HG02610 (cell line): ENCODE measurements around the gene GPRIN1.
A peak's percentile ranks its signal among the peaks of the same experiment; 100 is the strongest.

ENCODE experiments used
- ATAC-seq: cut with Tn5 transposase; IDR thresholded peaks from one replicate; pipeline ENCODE4 v1.9.1; 2021; ENCODE audit warnings: mild to moderate bottlenecking, moderate library complexity; ENCODE audit not compliant: unreplicated experiment

GPRIN1 gene

GRCh38 chr5:176625512-176625911 lies 15.6 kb upstream of the GPRIN1 start:
- no peak for ATAC-seq

- no peak for ATAC-seq
Measured at GRCh38 chr5:176624938-176625337, 15.0 kb upstream of the GPRIN1 start.

GRCh38 chr5:176624142-176624541 lies 14.2 kb upstream of the GPRIN1 start:
- no peak for ATAC-seq

GRCh38 chr5:176621661-176622079 lies 11.7 kb upstream of the GPRIN1 start:
- ATAC-seq = no peak

GRCh38 chr5:176620333-176620981 lies 10.5 kb upstream of the GPRIN1 start:
- ATAC-seq = no peak

- ATAC-seq = no peak
Measured at GRCh38 chr5:176619569-176620332, 9.8 kb upstream of the GPRIN1 start.

- ATAC-seq = peak; percentile 65
Measured at GRCh38 chr5:176619203-176619568, 9.2 kb upstream of the GPRIN1 start.

GRCh38 chr5:176618783-176619182 lies 8.8 kb upstream of the GPRIN1 start:
- no peak for ATAC-seq

GRCh38 chr5:176616511-176616910 lies 6.6 kb upstream of the GPRIN1 start:
- ATAC-seq = no peak

GRCh38 chr5:176614805-176615478 lies 5.0 kb upstream of the GPRIN1 start:
- ATAC-seq = no peak

GRCh38 chr5:176612855-176613254 lies 2.9 kb upstream of the GPRIN1 start:
- ATAC-seq = no peak

- ATAC-seq = no peak
Measured at GRCh38 chr5:176612008-176612407, 2.1 kb upstream of the GPRIN1 start.

GRCh38 chr5:176611435-176611834 lies 1.5 kb upstream of the GPRIN1 start:
- no peak for ATAC-seq

- ATAC-seq = no peak
Measured at GRCh38 chr5:176610435-176610773, 448 bp upstream of the GPRIN1 start.

- ATAC-seq = peak; percentile 29
Measured at GRCh38 chr5:176608937-176609723, 826 bp downstream of the GPRIN1 start.

- no peak for ATAC-seq
Measured at GRCh38 chr5:176608142-176608705, 1.7 kb downstream of the GPRIN1 start.

GRCh38 chr5:176606875-176607274 lies 3.1 kb downstream of the GPRIN1 start:
- no peak for ATAC-seq

- ATAC-seq = no peak
Measured at GRCh38 chr5:176606032-176606431, 3.9 kb downstream of the GPRIN1 start.

GRCh38 chr5:176603091-176603490 lies 6.9 kb downstream of the GPRIN1 start:
- no peak for ATAC-seq

- no peak for ATAC-seq
Measured at GRCh38 chr5:176601901-176602482, 8.0 kb downstream of the GPRIN1 start.
